GM23338 (cell line): ENCODE measurements around the gene SRMS. TPM values are rescaled to one million over a fixed set of nuclear protein-coding genes. Genes with fewer than 3 reads are reported as not detected.

Experiments used
- ATAC-seq: fragments of 200-7000 bp; cut with Tn5 transposase; 3 replicates; pipeline ENCODE4 v1.9.1; 2020
- DNase-seq: peaks from one replicate; pipeline ENCODE4 v3.0.0-alpha.2; 2015; ENCODE audit warnings: low spot score
- H2AFZ ChIP-seq: fragments of 200-600 bp; sonication (generic); 2 replicates; pipeline ENCODE4 v1.8.0; 2016; ENCODE audit warnings: antibody characterized with exemption, mild to moderate bottlenecking, moderate library complexity
- H3F3A ChIP-seq: fragments of 200-600 bp; sonication (generic); replicated peaks from 2 replicates; pipeline ENCODE4 v1.8.0; 2017; ENCODE audit warnings: antibody characterized with exemption, mixed run types, low read depth
- H3K27ac ChIP-seq: fragments of 200-600 bp; sonication (generic); 2 replicates; pipeline ENCODE4 v1.6.1; 2016; ENCODE audit warnings: low read depth
- H3K27me3 ChIP-seq: fragments of 200-600 bp; sonication (generic); 2 replicates; pipeline ENCODE4 v1.8.0; 2016; ENCODE audit warnings: mild to moderate bottlenecking, mixed run types, moderate library complexity; ENCODE audit not compliant: insufficient read depth
- H3K36me3 ChIP-seq: fragments of 200-600 bp; sonication (generic); 2 replicates; pipeline ENCODE4 v1.8.0; 2016; ENCODE audit warnings: mild to moderate bottlenecking; ENCODE audit not compliant: insufficient read depth
- H3K4me1 ChIP-seq: fragments of 200-600 bp; sonication (generic); 2 replicates; pipeline ENCODE4 v1.8.0; 2016; ENCODE audit warnings: mild to moderate bottlenecking, moderate library complexity; ENCODE audit not compliant: insufficient read depth
- H3K4me2 ChIP-seq: fragments of 200-600 bp; sonication (generic); 2 replicates; pipeline ENCODE4 v1.7.1; 2017; ENCODE audit warnings: mixed run types
- H3K4me3 ChIP-seq: fragments of 200-600 bp; sonication (generic); 2 replicates; pipeline ENCODE4 v1.6.1; 2016; ENCODE audit warnings: mixed run types
- H3K79me2 ChIP-seq: fragments of 200-600 bp; sonication (generic); replicated peaks from 2 replicates; pipeline ENCODE4 v1.8.0; 2017; ENCODE audit warnings: mild to moderate bottlenecking; ENCODE audit not compliant: insufficient read depth
- H3K9me2 ChIP-seq: fragments of 200-600 bp; sonication (generic); 2 replicates; pipeline ENCODE4 v1.8.0; 2017; ENCODE audit not compliant: insufficient read depth
- H4K20me1 ChIP-seq: fragments of 200-600 bp; sonication (generic); replicated peaks from 2 replicates; pipeline ENCODE4 v1.8.0; 2017; ENCODE audit warnings: mild to moderate bottlenecking; ENCODE audit not compliant: insufficient read depth
- H3K27ac Mint-ChIP-seq: 2 replicates; pipeline ENCODE4 v1.8.0; 2020; ENCODE audit warnings: inconsistent platforms, mild to moderate bottlenecking, moderate library complexity, mixed read lengths
- H3K27me3 Mint-ChIP-seq: 3 replicates; pipeline ENCODE4 v1.8.0; 2022; ENCODE audit warnings: low read depth, mild to moderate bottlenecking, moderate library complexity, mixed read lengths, inconsistent platforms; ENCODE audit not compliant: insufficient read depth, poor library complexity
- H3K36me3 Mint-ChIP-seq: 3 replicates; pipeline ENCODE4 v1.8.0; 2021; ENCODE audit warnings: low read depth, mild to moderate bottlenecking, inconsistent platforms, moderate library complexity, mixed read lengths
- H3K4me1 Mint-ChIP-seq: 3 replicates; pipeline ENCODE4 v1.8.0; 2020; ENCODE audit warnings: mild to moderate bottlenecking, inconsistent platforms, mixed read lengths
- H3K4me3 Mint-ChIP-seq: 3 replicates; pipeline ENCODE4 v1.8.0; 2021; ENCODE audit warnings: moderate library complexity, mild to moderate bottlenecking, inconsistent platforms, mixed read lengths
- H3K9me3 Mint-ChIP-seq: 3 replicates; pipeline ENCODE4 v1.8.0; 2020; ENCODE audit warnings: moderate library complexity, mild to moderate bottlenecking, inconsistent platforms, mixed read lengths
- CREB1 ChIP-seq: fragments of 250-450 bp; sonication (Bioruptor Pico); IDR thresholded peaks from 2 replicates; pipeline ENCODE4 v1.5.0; 2020; ENCODE audit warnings: low read depth, mild to moderate bottlenecking, moderate library complexity
- CTCF ChIP-seq, 2 experiments: fragments of 200-600 bp in 1 of 2; sonication (generic) in 1 of 2; conservative IDR thresholded peaks; 2 replicates each; pipeline versions ENCODE4 v1.5.1 to v1.6.1; 2016 to 2017; ENCODE audit warnings: antibody characterized with exemption in 2 of 2, low read depth in 2 of 2, mild to moderate bottlenecking in 2 of 2, moderate library complexity in 1 of 2
- ETS1 ChIP-seq: IDR thresholded peaks from 2 replicates; pipeline ENCODE4 v1.6.1; 2016; ENCODE audit warnings: antibody characterized with exemption
- EZH2 ChIP-seq: fragments of 200-600 bp; sonication (generic); IDR thresholded peaks from one replicate; pipeline ENCODE4 v1.8.0; 2017; ENCODE audit warnings: antibody characterized with exemption, mild to moderate bottlenecking, low read depth; ENCODE audit not compliant: unreplicated experiment
- EZH2phosphoT487 ChIP-seq: fragments of 200-600 bp; sonication (generic); IDR thresholded peaks from one replicate; pipeline ENCODE4 v1.8.1; 2018; ENCODE audit warnings: antibody characterized with exemption; ENCODE audit not compliant: unreplicated experiment
- JUNB ChIP-seq: IDR thresholded peaks from one replicate; pipeline ENCODE4 v1.6.1; 2016; ENCODE audit warnings: antibody characterized with exemption; ENCODE audit not compliant: unreplicated experiment
- NANOG ChIP-seq: IDR thresholded peaks from 2 replicates; pipeline ENCODE4 v1.6.1; 2016; ENCODE audit warnings: antibody characterized with exemption, borderline replicate concordance
- POLR2AphosphoS5 ChIP-seq: IDR thresholded peaks from 2 replicates; pipeline ENCODE4 v1.6.1; 2016; ENCODE audit warnings: antibody characterized with exemption, low read depth
- STAT1 ChIP-seq: IDR thresholded peaks from one replicate; pipeline ENCODE4 v1.6.1; 2016; ENCODE audit warnings: antibody characterized with exemption; ENCODE audit not compliant: unreplicated experiment
- ZNF114 ChIP-seq: fragments of 250-450 bp; sonication (Bioruptor Pico); IDR thresholded peaks from 2 replicates; pipeline ENCODE4 v1.5.0; 2020; ENCODE audit warnings: mild to moderate bottlenecking, moderate library complexity
- ZNF331 ChIP-seq: fragments of 250-450 bp; sonication (Bioruptor Pico); IDR thresholded peaks from 2 replicates; pipeline ENCODE4 v1.5.0; 2020; ENCODE audit warnings: low read depth, mild to moderate bottlenecking, moderate library complexity
- ZNF462 ChIP-seq: fragments of 250-450 bp; sonication (Bioruptor Pico); IDR thresholded peaks from 2 replicates; pipeline ENCODE4 v1.5.0; 2020; ENCODE audit warnings: mild to moderate bottlenecking, moderate library complexity
- polyA plus RNA-seq: library from polyadenylated mRNA; unstranded; fragments of >200 nt; fragmentation: Nextera tagmentation; extraction: Ambion mirVana; gene quantifications from 2 replicates; pipeline ENCODE4 v1.2.1, GENCODE V29; 2016
- total RNA-seq: library from RNA; depleted of rRNA; stranded (reverse); fragments of >200 nt; shearing (Covaris generic); gene quantifications from 2 replicates; pipeline ENCODE4 v1.2.3, GENCODE V29; 2014
- TF ChIP-seq, protein P1 (sequence below): IDR thresholded peaks from one replicate; pipeline ENCODE4 v1.6.1; 2018; ENCODE audit warnings: antibody characterized with exemption; ENCODE audit not compliant: unreplicated experiment

The SRMS gene
- total and polyA plus RNA-seq, 2 experiments from 2014 or later: 0.23 to 0.59 TPM

DNA sequence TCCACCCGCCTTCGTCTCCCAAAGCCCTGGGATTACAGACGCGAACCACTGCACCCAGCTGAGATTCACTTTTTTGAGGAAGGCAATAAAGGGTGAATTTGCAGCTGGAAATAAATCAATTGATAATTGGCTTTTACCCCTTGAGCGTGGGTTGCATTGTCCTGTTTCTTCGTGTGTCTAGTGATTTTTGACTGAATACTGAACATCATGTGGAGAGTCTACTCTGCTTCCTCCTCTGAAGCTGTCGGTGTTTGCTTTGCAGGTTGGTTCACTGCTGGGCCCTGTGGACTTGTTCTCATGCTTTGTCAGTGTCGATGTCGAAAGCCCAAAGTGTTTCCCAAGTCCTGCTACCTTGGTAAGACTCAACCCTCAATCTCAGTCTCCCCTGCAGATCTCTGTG, 42.9 kb downstream of the SRMS start:
- ATAC-seq (no peak), DNase-seq (no peak)
- Mint-ChIP-seq H3K4me3 (no peak overlapping the region), H3K27me3 (peaks cover 14% of the 10 kb centered on the region), H3K9me3 (peaks cover 34% of the 10 kb centered on the region), H3K36me3 (peaks cover 12% of the 10 kb centered on the region), H3K4me1 (peaks cover 5% of the 10 kb centered on the region; the same call in 2 of the 3 replicates), H3K27ac (no peak overlapping the region)
- no peaks in the 10 kb centered on the region for H3K9me2 ChIP-seq
- no peak overlapping the region for H3K4me3 ChIP-seq
- no peak overlapping the region for H3K4me2 ChIP-seq
- no peak overlapping the region for H3K27ac ChIP-seq
- no peaks in the 10 kb centered on the region for H4K20me1 ChIP-seq
- no peaks in the 10 kb centered on the region for H3K79me2 ChIP-seq
- H3K27me3 ChIP-seq: peaks cover 7% of the 10 kb centered on the region
- H2AFZ ChIP-seq: no peak overlapping the region
- H3F3A ChIP-seq: 0 out of 2 replicates have a peak, but pooled peaks cover 3% of the 10 kb centered on the region
- H3K36me3 ChIP-seq: no peaks in the 10 kb centered on the region
- TF ChIP-seq ETS1: no peak
- no peak for TF ChIP-seq CREB1 (CRISPR knock-in tag)
- no peak for TF ChIP-seq EZH2
- no peak for TF ChIP-seq STAT1
- no peak for TF ChIP-seq CTCF (conservative IDR thresholded peaks at IDR 0.05; ENCODE audit: low read depth in 2 of 2)
- TF ChIP-seq, protein P1, sequence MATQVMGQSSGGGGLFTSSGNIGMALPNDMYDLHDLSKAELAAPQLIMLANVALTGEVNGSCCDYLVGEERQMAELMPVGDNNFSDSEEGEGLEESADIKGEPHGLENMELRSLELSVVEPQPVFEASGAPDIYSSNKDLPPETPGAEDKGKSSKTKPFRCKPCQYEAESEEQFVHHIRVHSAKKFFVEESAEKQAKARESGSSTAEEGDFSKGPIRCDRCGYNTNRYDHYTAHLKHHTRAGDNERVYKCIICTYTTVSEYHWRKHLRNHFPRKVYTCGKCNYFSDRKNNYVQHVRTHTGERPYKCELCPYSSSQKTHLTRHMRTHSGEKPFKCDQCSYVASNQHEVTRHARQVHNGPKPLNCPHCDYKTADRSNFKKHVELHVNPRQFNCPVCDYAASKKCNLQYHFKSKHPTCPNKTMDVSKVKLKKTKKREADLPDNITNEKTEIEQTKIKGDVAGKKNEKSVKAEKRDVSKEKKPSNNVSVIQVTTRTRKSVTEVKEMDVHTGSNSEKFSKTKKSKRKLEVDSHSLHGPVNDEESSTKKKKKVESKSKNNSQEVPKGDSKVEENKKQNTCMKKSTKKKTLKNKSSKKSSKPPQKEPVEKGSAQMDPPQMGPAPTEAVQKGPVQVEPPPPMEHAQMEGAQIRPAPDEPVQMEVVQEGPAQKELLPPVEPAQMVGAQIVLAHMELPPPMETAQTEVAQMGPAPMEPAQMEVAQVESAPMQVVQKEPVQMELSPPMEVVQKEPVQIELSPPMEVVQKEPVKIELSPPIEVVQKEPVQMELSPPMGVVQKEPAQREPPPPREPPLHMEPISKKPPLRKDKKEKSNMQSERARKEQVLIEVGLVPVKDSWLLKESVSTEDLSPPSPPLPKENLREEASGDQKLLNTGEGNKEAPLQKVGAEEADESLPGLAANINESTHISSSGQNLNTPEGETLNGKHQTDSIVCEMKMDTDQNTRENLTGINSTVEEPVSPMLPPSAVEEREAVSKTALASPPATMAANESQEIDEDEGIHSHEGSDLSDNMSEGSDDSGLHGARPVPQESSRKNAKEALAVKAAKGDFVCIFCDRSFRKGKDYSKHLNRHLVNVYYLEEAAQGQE: no peak
- no peak for TF ChIP-seq ZNF331
- TF ChIP-seq EZH2phosphoT487: no peak
- no peak for TF ChIP-seq JUNB
- no peak for TF ChIP-seq ZNF462 (CRISPR knock-in tag)
- no peak for TF ChIP-seq NANOG
- no peak for TF ChIP-seq ZNF114 (CRISPR knock-in tag)
- no peak for TF ChIP-seq POLR2AphosphoS5
- peaks cover 6% of the 10 kb centered on the region for H3K4me1 ChIP-seq
